NCI-H1092 (cell line): ENCODE measurements around the gene HOXD8.

ENCODE experiments used
- DNase-seq: peaks from one replicate; lab custom pipeline; 2025; lab: John Stamatoyannopoulos, UW

Gene HOXD8

GRCh38 chr2:176091329-176092258 lies 37.9 kb upstream of the HOXD8 start:
- DNase-seq, result no peak

GRCh38 chr2:176092270-176093144 lies 37.0 kb upstream of the HOXD8 start, which contains the start of gene HOXD13:
TSS of gene HOXD13 (plus strand) at chr2:176092721. CDS start at chr2:176092891, 170 bp downstream.
- no peak for DNase-seq

GRCh38 chr2:176093145-176093897 lies 36.2 kb upstream of the HOXD8 start:
- no peak for DNase-seq

- DNase-seq, result no peak
Measured at GRCh38 chr2:176093898-176094249, 35.6 kb upstream of the HOXD8 start.

GRCh38 chr2:176094349-176094748 lies 35.2 kb upstream of the HOXD8 start:
- no peak for DNase-seq

GRCh38 chr2:176095421-176095820 lies 34.1 kb upstream of the HOXD8 start:
- no peak for DNase-seq

- DNase-seq, result no peak
Measured at GRCh38 chr2:176096243-176096985, 33.1 kb upstream of the HOXD8 start.

GRCh38 chr2:176096986-176097819 lies 32.3 kb upstream of the HOXD8 start:
- DNase-seq, result peak; percentile 62

- DNase-seq, result no peak
Measured at GRCh38 chr2:176097820-176098365, 31.6 kb upstream of the HOXD8 start.

- DNase-seq, result no peak
Measured at GRCh38 chr2:176098366-176099158, 30.9 kb upstream of the HOXD8 start.

GRCh38 chr2:176099159-176099727 lies 30.3 kb upstream of the HOXD8 start:
- no peak for DNase-seq

- DNase-seq, result no peak
Measured at GRCh38 chr2:176099728-176100546, 29.6 kb upstream of the HOXD8 start, which contains the start of gene HOXD12. TSS of gene HOXD12 (plus strand) at chr2:176099795. CDS start at chr2:176099802, 7 bp downstream.

GRCh38 chr2:176100547-176101140 lies 28.9 kb upstream of the HOXD8 start:
- no peak for DNase-seq

- DNase-seq, result no peak
Measured at GRCh38 chr2:176101216-176101830, 28.2 kb upstream of the HOXD8 start.

- DNase-seq, result no peak
Measured at GRCh38 chr2:176101842-176102241, 27.7 kb upstream of the HOXD8 start.

- no peak for DNase-seq
Measured at GRCh38 chr2:176102309-176102866, 27.1 kb upstream of the HOXD8 start.

- DNase-seq, result no peak
Measured at GRCh38 chr2:176103194-176103593, 26.3 kb upstream of the HOXD8 start.
